Lung (tissue), 12 donors: ENCODE measurements around the gene LPIN1. TPM values are rescaled to one million over a fixed set of nuclear protein-coding genes. Genes with fewer than 3 reads are reported as not detected.

Experiments
- ATAC-seq: fragments of 200-7000 bp; cut with Tn5 transposase; one replicate; pipeline ENCODE4 v1.9.1; 2020; ENCODE audit warnings: moderate number of reproducible peaks; ENCODE audit not compliant: insufficient read depth, low FRiP score
- DNase-seq, 3 donors: peaks; one replicate each; pipeline ENCODE4 v3.0.0-alpha.2; 2013 to 2017
- H3K27ac ChIP-seq, 2 donors: one replicate each; pipeline ENCODE4 v1.5.1; 2013; ENCODE audit warnings: mild to moderate bottlenecking in 2 of 2, moderate library complexity in 2 of 2, control low read depth in 1 of 2, inconsistent platforms in 1 of 2, low read depth in 1 of 2, low read length in 1 of 2
- H3K27me3 ChIP-seq, 3 donors: one replicate each; pipeline ENCODE4 v1.5.1; 2013; ENCODE audit warnings: low read length in 2 of 3; ENCODE audit not compliant: control insufficient read depth in 3 of 3, insufficient read depth in 3 of 3
- H3K36me3 ChIP-seq, 4 donors: one replicate each; pipeline ENCODE4 v1.5.1; 2013; ENCODE audit warnings: low read length in 4 of 4, mild to moderate bottlenecking in 1 of 4, moderate library complexity in 1 of 4; ENCODE audit not compliant: control insufficient read depth in 4 of 4, insufficient read depth in 4 of 4
- H3K4me1 ChIP-seq, 5 donors: one replicate each; pipeline ENCODE4 v1.5.1; 2013; ENCODE audit warnings: low read length in 5 of 5, mild to moderate bottlenecking in 2 of 5, moderate library complexity in 1 of 5; ENCODE audit not compliant: control insufficient read depth in 5 of 5, insufficient read depth in 5 of 5
- H3K4me3 ChIP-seq: one replicate; pipeline ENCODE4 v1.5.1; 2013; ENCODE audit warnings: mild to moderate bottlenecking, control low read depth, moderate library complexity
- H3K9ac ChIP-seq, 2 donors: one replicate each; pipeline ENCODE4 v1.5.1; 2013; ENCODE audit warnings: low read length in 2 of 2, control low read depth in 1 of 2; ENCODE audit not compliant: insufficient read depth in 1 of 2
- H3K9me3 ChIP-seq, 4 donors: one replicate each; pipeline ENCODE4 v1.5.1; 2013; ENCODE audit warnings: low read length in 3 of 4, mild to moderate bottlenecking in 1 of 4, moderate library complexity in 1 of 4; ENCODE audit not compliant: control insufficient read depth in 4 of 4, insufficient read depth in 3 of 4
- WGBS, 2 donors: extraction: QIAGEN DNeasy Blood & Tissue Kit; methylation state at CpG; one replicate each; pipeline ENCODE4 v1.1.7; 2013; 5-methylcytosine and 5-hydroxymethylcytosine counted together
- polyA plus RNA-seq, 2 donors: library from polyadenylated mRNA; stranded (reverse); fragments of 200-250 nt; gene quantifications; one replicate each; pipeline ENCODE4 v1.2.1, GENCODE V29; 2013
- total RNA-seq, 2 donors: library from RNA; depleted of rRNA in 1 of 2; stranded (reverse); fragments of >200 nt in 1 of 2; gene quantifications; one replicate each; pipeline ENCODE4 v1.2.1, GENCODE V29; 2014 to 2021
- TF ChIP-seq, protein P1 (sequence below): IDR thresholded peaks from 2 replicates; pipeline ENCODE4 v1.5.1; 2012; ENCODE audit warnings: mild to moderate bottlenecking; ENCODE audit errors: control extremely low read depth, extremely low read depth
- donor health status: control.
- donor health status: control.
- donor health status: Bipolar disorder and iron deficiency.
- donor health status: healthy.
- donor health status: DM: yes; HTN: yes; CAD: no.

The LPIN1 gene
- total and polyA plus RNA-seq, 4 donors: 14.7 to 43.4 (median 26.0) TPM

DNA sequence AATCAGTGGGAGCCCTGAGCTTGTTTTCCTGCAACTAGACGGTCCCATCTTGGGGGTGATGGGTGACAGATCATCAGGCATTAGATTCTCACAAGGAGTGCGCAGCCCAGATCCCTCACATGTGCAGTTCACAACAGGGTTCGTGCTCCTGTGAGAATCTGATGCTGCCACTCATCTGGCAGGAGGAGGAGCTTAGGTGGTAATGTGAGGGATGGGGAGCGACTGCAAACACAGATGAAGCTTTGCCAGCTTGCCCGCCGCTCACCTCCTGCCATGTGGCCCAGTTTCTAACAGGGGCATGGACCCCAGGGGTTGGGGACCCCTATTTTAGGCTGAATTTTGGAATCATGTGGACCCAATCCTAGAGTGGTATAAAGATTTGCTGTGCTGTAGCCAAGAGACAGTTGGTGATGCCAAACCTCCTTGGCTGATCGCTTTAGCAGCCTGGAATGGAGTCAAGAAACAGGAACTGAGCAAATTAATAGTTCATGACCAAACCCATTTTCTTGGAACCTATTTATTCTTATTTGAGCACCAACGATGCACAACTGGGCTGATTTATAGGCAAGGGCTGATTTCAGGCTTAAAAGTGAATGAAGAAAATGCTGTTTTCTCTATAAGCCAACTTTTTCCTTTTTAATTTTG lies 25.7 kb downstream of the LPIN1 start:
- WGBS, 2 donors: 92 to 93% methylated on average over 8 of the region's 8 CpGs
- ATAC-seq: no peak

DNA sequence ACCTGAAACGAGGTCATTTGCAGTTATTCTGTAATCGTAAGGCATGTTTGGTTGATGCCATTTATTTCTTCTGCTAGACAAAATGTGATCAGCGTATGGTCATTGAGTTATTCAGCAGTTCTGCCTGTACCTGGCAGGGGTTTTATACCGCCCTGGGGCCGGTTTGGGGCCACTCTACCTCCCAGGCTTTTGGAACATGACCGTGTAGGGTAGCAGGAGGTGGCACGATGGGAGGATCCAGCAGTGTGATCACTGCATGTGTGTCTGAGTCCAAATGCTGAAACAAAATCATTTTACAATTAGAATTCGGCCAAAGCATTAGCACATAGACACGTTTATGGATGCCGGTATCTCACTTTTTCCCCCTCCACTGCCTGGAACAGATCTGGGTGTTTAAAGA lies 26.7 kb downstream of the LPIN1 start:
- Histone ChIP-seq H3K4me3 (no peak overlapping the region), H3K36me3 (peaks cover 9 to 28% (median 17%) of the 10 kb centered on the region in 4 donors), H3K27ac (no peak overlapping the region), H3K27me3 (no peaks in the 10 kb centered on the region), H3K9ac (no peak overlapping the region), H3K4me1 (peaks cover 0 to 7% (median 3%) of the 10 kb centered on the region in 5 donors), H3K9me3 (no peaks in the 10 kb centered on the region)
- 81 to 83% methylated on average over 10 of the region's 10 CpGs for WGBS, 2 donors
- no peak for ATAC-seq
- no peak for DNase-seq
- TF ChIP-seq, protein P1, sequence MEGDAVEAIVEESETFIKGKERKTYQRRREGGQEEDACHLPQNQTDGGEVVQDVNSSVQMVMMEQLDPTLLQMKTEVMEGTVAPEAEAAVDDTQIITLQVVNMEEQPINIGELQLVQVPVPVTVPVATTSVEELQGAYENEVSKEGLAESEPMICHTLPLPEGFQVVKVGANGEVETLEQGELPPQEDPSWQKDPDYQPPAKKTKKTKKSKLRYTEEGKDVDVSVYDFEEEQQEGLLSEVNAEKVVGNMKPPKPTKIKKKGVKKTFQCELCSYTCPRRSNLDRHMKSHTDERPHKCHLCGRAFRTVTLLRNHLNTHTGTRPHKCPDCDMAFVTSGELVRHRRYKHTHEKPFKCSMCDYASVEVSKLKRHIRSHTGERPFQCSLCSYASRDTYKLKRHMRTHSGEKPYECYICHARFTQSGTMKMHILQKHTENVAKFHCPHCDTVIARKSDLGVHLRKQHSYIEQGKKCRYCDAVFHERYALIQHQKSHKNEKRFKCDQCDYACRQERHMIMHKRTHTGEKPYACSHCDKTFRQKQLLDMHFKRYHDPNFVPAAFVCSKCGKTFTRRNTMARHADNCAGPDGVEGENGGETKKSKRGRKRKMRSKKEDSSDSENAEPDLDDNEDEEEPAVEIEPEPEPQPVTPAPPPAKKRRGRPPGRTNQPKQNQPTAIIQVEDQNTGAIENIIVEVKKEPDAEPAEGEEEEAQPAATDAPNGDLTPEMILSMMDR: no peak

More for the DNA sequence above, 25.7 kb downstream of the LPIN1 start:
- Histone ChIP-seq H3K4me3 (no peak overlapping the region), H3K27me3 (no peaks in the 10 kb centered on the region), H3K27ac (no peak overlapping the region), H3K36me3 (peaks cover 11 to 30% (median 18%) of the 10 kb centered on the region in 4 donors), H3K4me1 (peaks cover 0 to 7% (median 0%) of the 10 kb centered on the region in 5 donors), H3K9ac (no peak overlapping the region), H3K9me3 (no peaks in the 10 kb centered on the region)
- TF ChIP-seq, protein P1: no peak
- no peak for DNase-seq

DNA sequence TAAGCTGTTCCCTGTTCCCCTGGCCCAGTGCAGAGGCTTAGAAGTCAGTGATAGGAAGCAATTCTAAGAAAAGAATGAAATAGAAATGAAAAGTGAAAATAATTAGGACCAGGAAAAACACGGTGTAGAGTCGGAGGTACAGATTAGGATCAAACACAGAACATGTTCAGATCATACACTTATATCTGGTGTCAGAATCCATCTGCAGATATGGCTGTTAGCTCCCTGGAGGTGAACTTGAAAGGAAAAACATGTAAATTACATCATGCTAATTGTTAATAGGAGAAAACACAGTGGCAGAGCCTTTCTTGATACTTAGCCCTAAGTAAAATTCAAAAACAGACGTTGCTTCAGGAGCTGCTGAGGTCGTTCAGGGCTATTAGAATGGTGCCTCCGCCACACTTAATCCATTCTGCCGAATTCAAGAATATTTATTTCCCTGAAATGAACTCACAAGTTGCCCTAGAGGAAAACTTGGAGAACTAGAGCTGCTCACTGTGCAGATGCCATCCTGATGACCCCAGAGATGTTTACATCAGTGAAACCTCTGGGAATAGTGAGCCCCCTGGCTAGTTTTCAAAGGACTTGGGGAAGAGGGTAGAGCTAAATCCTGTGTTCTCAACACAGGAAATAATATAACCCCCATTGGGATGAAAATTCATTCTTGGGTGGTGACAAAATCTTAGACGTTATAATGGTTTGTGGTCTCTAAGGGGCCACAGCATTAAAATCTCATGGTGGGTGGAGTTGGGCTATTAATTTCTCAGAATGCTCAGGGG lies 27.5 kb downstream of the LPIN1 start:
- DNase-seq (no peak), ATAC-seq (no peak)
- Histone ChIP-seq H3K36me3 (peaks cover 5 to 28% (median 17%) of the 10 kb centered on the region in 4 donors), H3K4me1 (peaks cover 0 to 7% (median 2%) of the 10 kb centered on the region in 5 donors), H3K27ac (no peak overlapping the region), H3K9ac (no peak overlapping the region), H3K9me3 (no peaks in the 10 kb centered on the region), H3K4me3 (no peak overlapping the region), H3K27me3 (no peaks in the 10 kb centered on the region)
- 77 to 83% methylated on average over 7 of the region's 7 CpGs for WGBS, 2 donors
- TF ChIP-seq, protein P1: no peak
